Tibial nerve (tissue), 3 donors: Measurements from ENCODE around the gene CCR5.

Source experiments
- CTCF ChIP-seq, 5 experiments: fragments of 200-600 bp in 3 of 5; fragments of 450-650 bp in 2 of 5; sonication (generic) in 3 of 5; IDR thresholded peaks; one replicate each; pipeline ENCODE4 v1.5.1; 2016 to 2019; ENCODE audit warnings: antibody characterized with exemption in 5 of 5, mild to moderate bottlenecking in 3 of 5, moderate library complexity in 2 of 5
- POLR2A ChIP-seq, 2 donors: fragments of 450-650 bp; IDR thresholded peaks; one replicate each; pipeline ENCODE4 v1.6.1; 2017; ENCODE audit warnings: antibody characterized with exemption in 2 of 2, mild to moderate bottlenecking in 2 of 2, moderate library complexity in 2 of 2

DNA sequence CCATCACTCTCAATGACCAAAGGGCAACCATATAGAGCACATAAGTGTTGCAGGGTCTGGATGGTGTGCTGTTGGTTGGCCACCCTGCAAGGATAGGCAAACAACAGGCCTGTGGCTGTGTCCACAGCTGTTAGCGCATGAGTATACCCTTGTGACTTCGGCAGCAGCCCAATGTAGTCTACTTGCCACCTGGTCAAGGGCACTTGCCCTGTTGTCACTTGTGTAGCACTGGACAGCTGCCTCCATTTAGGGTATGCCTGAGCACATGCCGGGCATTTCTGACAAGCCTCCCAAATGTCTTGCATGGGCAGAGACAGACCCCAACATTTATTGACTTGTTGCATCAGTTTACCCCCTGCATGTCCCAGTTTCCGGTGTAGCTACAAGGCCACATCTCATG is 49.1 kb downstream of the CCR5 start:
- no peak for TF ChIP-seq CTCF (IDR thresholded peaks at IDR 0.05)
- TF ChIP-seq POLR2A (IDR thresholded peaks at IDR 0.05): no peak
